Trophoblast cell (in vitro differentiated cells and primary cell): ENCODE measurements around the gene ACVRL1.

ENCODE experiments used
- DNase-seq, 2 donors: peaks; one replicate each; pipeline ENCODE4 v3.0.0-alpha.2; 2016
- H2AFZ ChIP-seq: 2 replicates; pipeline ENCODE4 v1.6.1; 2013; ENCODE audit warnings: low read length, moderate library complexity, mild to moderate bottlenecking; ENCODE audit not compliant: insufficient read depth, poor library complexity
- H2AK5ac ChIP-seq: 2 replicates; pipeline ENCODE4 v1.6.1; 2013; ENCODE audit warnings: mild to moderate bottlenecking, low read length
- H2BK120ac ChIP-seq: 2 replicates; pipeline ENCODE4 v1.6.1; 2013; ENCODE audit warnings: low read length, mild to moderate bottlenecking, moderate library complexity; ENCODE audit not compliant: insufficient read depth, poor library complexity
- H2BK12ac ChIP-seq: 2 replicates; pipeline ENCODE4 v1.6.1; 2013; ENCODE audit warnings: mild to moderate bottlenecking, low read length, moderate library complexity
- H2BK5ac ChIP-seq: 2 replicates; pipeline ENCODE4 v1.6.1; 2013; ENCODE audit warnings: low read length, low read depth, moderate library complexity, mild to moderate bottlenecking; ENCODE audit not compliant: poor library complexity
- H3K14ac ChIP-seq: 2 replicates; pipeline ENCODE4 v1.6.1; 2013; ENCODE audit warnings: mild to moderate bottlenecking, low read length
- H3K18ac ChIP-seq: 2 replicates; pipeline ENCODE4 v1.6.1; 2013; ENCODE audit warnings: mild to moderate bottlenecking, low read length
- H3K23ac ChIP-seq: 2 replicates; pipeline ENCODE4 v1.6.1; 2013; ENCODE audit warnings: low read length
- H3K27ac ChIP-seq: 2 replicates; pipeline ENCODE4 v1.5.1; 2013; ENCODE audit warnings: low read depth, mild to moderate bottlenecking, inconsistent platforms, low read length, moderate library complexity
- H3K27me3 ChIP-seq: 2 replicates; pipeline ENCODE4 v1.6.1; 2013; ENCODE audit warnings: inconsistent platforms, mild to moderate bottlenecking, low read length, moderate library complexity; ENCODE audit not compliant: insufficient read depth
- H3K36me3 ChIP-seq, 2 experiments: 1 replicate in 1 of 2; 2 replicates in 1 of 2; pipeline ENCODE4 v1.6.1; 2013; ENCODE audit warnings: low read length in 2 of 2, mild to moderate bottlenecking in 2 of 2, moderate library complexity in 1 of 2; ENCODE audit not compliant: insufficient read depth in 2 of 2, control insufficient read depth in 1 of 2
- H3K4ac ChIP-seq: 2 replicates; pipeline ENCODE4 v1.6.1; 2013; ENCODE audit warnings: low read depth, mild to moderate bottlenecking, low read length, moderate library complexity
- H3K4me1 ChIP-seq, 2 experiments: 1 replicate in 1 of 2; 2 replicates in 1 of 2; pipeline ENCODE4 v1.6.1; 2013; ENCODE audit warnings: low read length in 2 of 2, mild to moderate bottlenecking in 2 of 2, moderate library complexity in 1 of 2; ENCODE audit not compliant: insufficient read depth in 2 of 2, control insufficient read depth in 1 of 2
- H3K4me2 ChIP-seq: 2 replicates; pipeline ENCODE4 v1.6.1; 2013; ENCODE audit warnings: inconsistent platforms, mild to moderate bottlenecking, low read length, moderate library complexity
- H3K4me3 ChIP-seq: 2 replicates; pipeline ENCODE4 v1.5.1; 2013; ENCODE audit warnings: mild to moderate bottlenecking, low read depth, low read length, inconsistent platforms
- H3K79me1 ChIP-seq: one replicate; pipeline ENCODE4 v1.6.1; 2013; ENCODE audit warnings: low read length
- H3K79me2 ChIP-seq: 2 replicates; pipeline ENCODE4 v1.6.1; 2013; ENCODE audit warnings: low read length, mild to moderate bottlenecking; ENCODE audit not compliant: control insufficient read depth, insufficient read depth, poor library complexity
- H3K9ac ChIP-seq: 2 replicates; pipeline ENCODE4 v1.6.1; 2013; ENCODE audit warnings: mild to moderate bottlenecking, low read length
- H3K9me3 ChIP-seq: 2 replicates; pipeline ENCODE4 v1.6.1; 2013; ENCODE audit warnings: low read depth, mild to moderate bottlenecking, control low read depth, inconsistent platforms, low read length; ENCODE audit not compliant: insufficient read depth
- H4K12ac ChIP-seq: 2 replicates; pipeline ENCODE4 v1.6.1; 2013; ENCODE audit warnings: low read depth, mild to moderate bottlenecking, low read length, moderate library complexity
- H4K8ac ChIP-seq: 2 replicates; pipeline ENCODE4 v1.6.1; 2013; ENCODE audit warnings: low read depth, mild to moderate bottlenecking, low read length, moderate library complexity
- H4K91ac ChIP-seq: one replicate; pipeline ENCODE4 v1.6.1; 2013; ENCODE audit warnings: low read depth, mild to moderate bottlenecking, low read length, moderate library complexity
- WGBS: extraction: QIAGEN DNeasy Blood & Tissue Kit; methylation state at CpG from one replicate; pipeline ENCODE4 v1.1.7; 2013; ENCODE audit warnings: missing lambda C conversion rate; ENCODE audit not compliant: insufficient read length, insufficient coverage; ENCODE audit errors: extremely low coverage; 5-methylcytosine and 5-hydroxymethylcytosine counted together

Gene ACVRL1

GRCh38 chr12:51866762-51867161 is 40.5 kb upstream of the ACVRL1 start:
- H4K91ac ChIP-seq = no peak overlapping the region

GRCh38 chr12:51867371-51867770 is 39.9 kb upstream of the ACVRL1 start:
- no peak overlapping the region for H3K14ac ChIP-seq

More at GRCh38 chr12:51866762-51867161, 40.5 kb upstream of the ACVRL1 start:
- peak; percentile 41 to 68 for DNase-seq
- Histone ChIP-seq H3K9me3 (no peaks in the 10 kb centered on the region), H3K4ac (no peak overlapping the region), H4K8ac (no peak overlapping the region), H2BK120ac (no peak overlapping the region), H3K79me1 (peaks cover 34% of the 10 kb centered on the region), H2BK12ac (no peak overlapping the region), H3K23ac (no peak overlapping the region), H2AFZ (no peak overlapping the region), H2AK5ac (no peak overlapping the region), H3K4me2 (no peak overlapping the region), H3K4me3 (no peak overlapping the region), H3K18ac (no peak overlapping the region), H2BK5ac (no peak overlapping the region), H3K14ac (no peak overlapping the region), H3K9ac (no peak overlapping the region), H4K12ac (no peak overlapping the region), H3K27ac (peak overlapping the region; percentile 18), H3K79me2 (no peaks in the 10 kb centered on the region), H3K4me1 (peaks cover 39 to 49% of the 10 kb centered on the region in 2 experiments), H3K27me3 (no peaks in the 10 kb centered on the region), H3K36me3 (no peaks in the 10 kb centered on the region)
- no CpG with 5 or more reads among the region's 8 CpGs for WGBS

GRCh38 chr12:51867796-51868428 is 39.4 kb upstream of the ACVRL1 start:
- no peak overlapping the region for H3K9ac ChIP-seq
- H3K18ac ChIP-seq = peak overlapping the region; percentile 41
- no peak overlapping the region for H3K27ac ChIP-seq
- H3K14ac ChIP-seq = peak overlapping the region; percentile 60
- no CpG with 5 or more reads among the region's 12 CpGs for WGBS
- peaks cover 34% of the 10 kb centered on the region for H3K79me1 ChIP-seq
- no peaks in the 10 kb centered on the region for H3K36me3 ChIP-seq
- H2BK12ac ChIP-seq = peak overlapping the region; percentile 82
- peak overlapping the region; percentile 66 for H3K4ac ChIP-seq
- H3K4me2 ChIP-seq = peak overlapping the region; percentile 94
- no peaks in the 10 kb centered on the region for H3K79me2 ChIP-seq
- no peak overlapping the region for H2AFZ ChIP-seq
- H2BK5ac ChIP-seq = peak overlapping the region; percentile 0
- no peak overlapping the region for H3K23ac ChIP-seq
- H3K4me1 ChIP-seq = peaks cover 39 to 49% of the 10 kb centered on the region in 2 experiments
- peak overlapping the region; percentile 87 for H4K91ac ChIP-seq
- no peaks in the 10 kb centered on the region for H3K27me3 ChIP-seq
- H3K4me3 ChIP-seq = no peak overlapping the region
- H3K9me3 ChIP-seq = no peaks in the 10 kb centered on the region
- DNase-seq = no peak
- H2BK120ac ChIP-seq = peak overlapping the region; percentile 84
- no peak overlapping the region for H4K12ac ChIP-seq
- H2AK5ac ChIP-seq = peak overlapping the region; percentile 61
- H4K8ac ChIP-seq = peak overlapping the region; percentile 23

More at GRCh38 chr12:51867371-51867770, 39.9 kb upstream of the ACVRL1 start:
- Histone ChIP-seq H3K4ac (no peak overlapping the region), H2BK5ac (no peak overlapping the region), H3K9ac (no peak overlapping the region), H2AFZ (no peak overlapping the region), H2BK120ac (no peak overlapping the region), H3K4me2 (no peak overlapping the region), H3K9me3 (no peaks in the 10 kb centered on the region), H3K27ac (no peak overlapping the region), H3K18ac (no peak overlapping the region), H2BK12ac (no peak overlapping the region), H4K8ac (no peak overlapping the region), H3K23ac (no peak overlapping the region), H4K12ac (no peak overlapping the region), H3K4me1 (peaks cover 39 to 49% of the 10 kb centered on the region in 2 experiments), H3K79me1 (peaks cover 34% of the 10 kb centered on the region), H2AK5ac (no peak overlapping the region), H4K91ac (peak overlapping the region; percentile 4), H3K79me2 (no peaks in the 10 kb centered on the region), H3K4me3 (no peak overlapping the region), H3K36me3 (no peaks in the 10 kb centered on the region), H3K27me3 (no peaks in the 10 kb centered on the region)
- no peak for DNase-seq

- WGBS = no CpG with 5 or more reads among the region's 67 CpGs
- H3K27ac ChIP-seq = peak overlapping the region; percentile 49
Measured at GRCh38 chr12:51868821-51869495, 38.3 kb upstream of the ACVRL1 start.

More at GRCh38 chr12:51868821-51869495, 38.3 kb upstream of the ACVRL1 start:
- Histone ChIP-seq H3K9ac (peak overlapping the region; percentile 52), H3K18ac (peak overlapping the region; percentile 43), H2AFZ (peak overlapping the region; percentile 21), H3K4me1 (peaks cover 35 to 41% of the 10 kb centered on the region in 2 experiments), H3K4me3 (peak overlapping the region; percentile 65), H4K91ac (peak overlapping the region; percentile 87), H2BK12ac (peak overlapping the region; percentile 42), H3K23ac (no peak overlapping the region), H3K14ac (peak overlapping the region; percentile 31), H3K4me2 (peak overlapping the region; percentile 94), H2AK5ac (no peak overlapping the region), H3K27me3 (no peaks in the 10 kb centered on the region), H3K9me3 (no peaks in the 10 kb centered on the region), H4K8ac (peak overlapping the region; percentile 47), H3K79me2 (no peaks in the 10 kb centered on the region), H2BK5ac (peak overlapping the region; percentile 15), H4K12ac (peak overlapping the region; percentile 12), H3K4ac (peak overlapping the region; percentile 10), H3K79me1 (peaks cover 30% of the 10 kb centered on the region), H3K36me3 (no peaks in the 10 kb centered on the region), H2BK120ac (peak overlapping the region; percentile 82)
- DNase-seq = peak in 1 of 2 donors; percentile 38
